A549 (cell line): ENCODE results near the gene POLD2. TPM values are rescaled to one million over a fixed set of nuclear protein-coding genes. Genes with fewer than 3 reads are reported as not detected.

Experiments used
- ATAC-seq, 2 experiments: fragments of 200-7000 bp in 1 of 2; fragments of >200 bp in 1 of 2; cut with Nextera tagmentation in 1 of 2; cut with Tn5 transposase in 1 of 2; 3 replicates each; pipeline versions ENCODE4 v1.8.0 to v1.9.1; 2018 to 2020; ENCODE audit warnings: mild to moderate bottlenecking in 1 of 2, moderate library complexity in 1 of 2
- CTCF ChIA-PET: fragments of 300-600 bp; sonication (Branson Sonifier 250); formaldehyde crosslinking; extraction: SDS; loops from one replicate; lab custom pipeline; 2021; ENCODE audit warnings: antibody characterized with exemption, inconsistent platforms; lab: Yijun Ruan, JAX
- POLR2A ChIA-PET: fragments of 350-600 bp; formaldehyde crosslinking; extraction: SDS; loops from one replicate; lab custom pipeline; 2021; ENCODE audit warnings: antibody characterized with exemption, inconsistent platforms; lab: Yijun Ruan, JAX
- DNase-seq, 2 experiments: peaks; one replicate each; pipeline versions ENCODE4 v3.0.0 to v3.0.0-alpha.2; 2011 to 2016; ENCODE audit warnings: low read depth in 1 of 2, low spot score in 1 of 2
- FAIRE-seq: peaks from 2 replicates; lab custom pipeline; 2011; peaks lifted over from hg19 to GRCh38; lab: Jason Lieb, UNC
- H3K27ac ChIP-seq, 2 experiments: fragments of >200 bp; sonication (Bioruptor Twin); formaldehyde crosslinking; 3 replicates each; pipeline ENCODE4 v1.5.1; 2016 to 2017
- H3K4me1 ChIP-seq: fragments of >200 bp; sonication (Bioruptor Twin); formaldehyde crosslinking; 3 replicates; pipeline ENCODE4 v1.6.1; 2016
- H3K4me2 ChIP-seq: fragments of >200 bp; sonication (Bioruptor Twin); formaldehyde crosslinking; 3 replicates; pipeline ENCODE4 v1.6.1; 2016
- H3K4me3 ChIP-seq: fragments of >200 bp; sonication (Bioruptor Twin); formaldehyde crosslinking; 3 replicates; pipeline ENCODE4 v1.5.1; 2016
- H3K9me3 ChIP-seq: fragments of >200 bp; sonication (Bioruptor Twin); formaldehyde crosslinking; 3 replicates; pipeline ENCODE4 v1.6.1; 2016
- CBX2 ChIP-seq: fragments of 200-600 bp; sonication (generic); IDR thresholded peaks from 2 replicates; pipeline ENCODE4 v1.6.1; 2016; ENCODE audit warnings: low read depth, mild to moderate bottlenecking, borderline replicate concordance
- CHD2 ChIP-seq: fragments of 150-350 bp; IDR thresholded peaks from 2 replicates; pipeline ENCODE4 v1.6.1; 2014; ENCODE audit warnings: low read length; ENCODE audit not compliant: partially characterized antibody
- E2F6 ChIP-seq: IDR thresholded peaks from 2 replicates; pipeline ENCODE4 v1.6.1; 2012; ENCODE audit warnings: low read depth, borderline replicate concordance
- EHF ChIP-seq: fragments of 250-450 bp; sonication (Bioruptor Pico); IDR thresholded peaks from 2 replicates; pipeline ENCODE4 v1.5.0; 2020; ENCODE audit warnings: mild to moderate bottlenecking
- FOSL2 ChIP-seq, 2 experiments: fragments of 450-650 bp in 1 of 2; fragments of >200 bp in 1 of 2; sonication (Bioruptor Twin) in 1 of 2; formaldehyde crosslinking; IDR thresholded peaks; 2 replicates each; pipeline versions ENCODE4 v1.5.0 to v1.6.1; 2016 to 2020; ENCODE audit warnings: mild to moderate bottlenecking in 1 of 2, moderate library complexity in 1 of 2
- FOXS1 ChIP-seq: fragments of 250-450 bp; sonication (Bioruptor Pico); IDR thresholded peaks from 2 replicates; pipeline ENCODE4 v1.5.0; 2020; ENCODE audit warnings: mild to moderate bottlenecking, moderate library complexity
- HMGXB4 ChIP-seq: fragments of 250-450 bp; sonication (Bioruptor Pico); IDR thresholded peaks from 2 replicates; pipeline ENCODE4 v1.5.0; 2021; ENCODE audit warnings: mild to moderate bottlenecking, moderate library complexity, borderline replicate concordance
- HOXA7 ChIP-seq: fragments of 250-450 bp; sonication (Bioruptor Pico); IDR thresholded peaks from 2 replicates; pipeline ENCODE4 v1.5.0; 2020; ENCODE audit warnings: mild to moderate bottlenecking, moderate library complexity
- HOXB5 ChIP-seq: fragments of 250-450 bp; sonication (Bioruptor Pico); IDR thresholded peaks from 2 replicates; pipeline ENCODE4 v1.5.0; 2020; ENCODE audit warnings: mild to moderate bottlenecking, moderate library complexity
- JUN ChIP-seq, 2 experiments: fragments of >200 bp; sonication (Bioruptor Twin); formaldehyde crosslinking; IDR thresholded peaks; 2 replicates in 1 of 2; 3 replicates in 1 of 2; pipeline ENCODE4 v1.6.1; 2016 to 2017
- JUNB ChIP-seq: fragments of >200 bp; sonication (Bioruptor Twin); formaldehyde crosslinking; IDR thresholded peaks from 2 replicates; pipeline ENCODE4 v1.6.1; 2016
- MAX ChIP-seq: IDR thresholded peaks from 2 replicates; pipeline ENCODE4 v1.6.1; 2012
- NFE2L2 ChIP-seq: fragments of 150-350 bp; conservative IDR thresholded peaks from 2 replicates; pipeline ENCODE4 v1.6.1; 2014; ENCODE audit warnings: low read length
- NPAS2 ChIP-seq: fragments of 250-450 bp; sonication (Bioruptor Pico); IDR thresholded peaks from 2 replicates; pipeline ENCODE4 v1.8.0; 2022; ENCODE audit warnings: mild to moderate bottlenecking, moderate library complexity, borderline replicate concordance
- POLR2A ChIP-seq: IDR thresholded peaks from 2 replicates; pipeline ENCODE4 v1.6.1; 2012; ENCODE audit warnings: mild to moderate bottlenecking, low read length
- REST ChIP-seq: fragments of 200-600 bp; sonication (generic); IDR thresholded peaks from 2 replicates; pipeline ENCODE4 v1.6.1; 2016; ENCODE audit warnings: antibody characterized with exemption, mild to moderate bottlenecking, moderate library complexity
- SMC3 ChIP-seq: fragments of >200 bp; sonication (Bioruptor Twin); formaldehyde crosslinking; IDR thresholded peaks from 3 replicates; pipeline ENCODE4 v1.6.1; 2018; ENCODE audit warnings: inconsistent platforms
- TFCP2L1 ChIP-seq: fragments of 250-450 bp; sonication (Bioruptor Pico); IDR thresholded peaks from 2 replicates; pipeline ENCODE4 v1.5.0; 2021; ENCODE audit warnings: mild to moderate bottlenecking
- TP53 ChIP-seq: fragments of 250-450 bp; sonication (Bioruptor Pico); IDR thresholded peaks from 2 replicates; pipeline ENCODE4 v1.5.0; 2021; ENCODE audit warnings: mild to moderate bottlenecking, moderate library complexity
- ZFP36 ChIP-seq: fragments of 450-650 bp; IDR thresholded peaks from 2 replicates; pipeline ENCODE4 v1.6.1; 2014; ENCODE audit warnings: borderline replicate concordance; ENCODE audit not compliant: partially characterized antibody
- WGBS: methylation state at CpG from one replicate; pipeline ENCODE4 v1.1.6; 2017; ENCODE audit errors: missing lambda C conversion rate; 5-methylcytosine and 5-hydroxymethylcytosine counted together
- polyA plus RNA-seq, 4 experiments: library from polyadenylated mRNA; depleted of rRNA in 3 of 4; stranded (reverse); fragments of >200 nt; fragmentation: RNase III in 1 of 4; extraction: RNeasy Plus Mini Kit Qiagen cat#74134 plus additional on column Dnase treatment in 1 of 4; gene quantifications; 2 replicates in 3 of 4; 3 replicates in 1 of 4; pipeline ENCODE4 v1.2.3, GENCODE V29; 2011 to 2017

The POLD2 gene
- polyA plus RNA-seq, 2 of the 4 experiments (the other 2 are of a cell fraction): 126 to 138 TPM

GRCh38 chr7:44103923-44104859, 19.2 kb downstream of the POLD2 start, which contains the start of gene AEBP1:
Gene AEBP1 (plus strand): TSS chr7:44104345. CDS start chr7:44104666, 321 bp downstream.
- FAIRE-seq (no peak), DNase-seq (no peak)
- Histone ChIP-seq H3K4me1 (peaks cover 12% of the 10 kb centered on the region; the same call in 1 of the 3 replicates), H3K9me3 (no peaks in the 10 kb centered on the region), H3K27ac (peak within 1 kb of the TSS in 1 of 2 experiments; percentile 64; a peak in 3 of 6 replicates)
- CTCF ChIA-PET: no interaction called here
- POLR2A ChIA-PET: no interaction called here
- TF ChIP-seq ZFP36 (no peak), SMC3 (no peak), E2F6 (no peak), HMGXB4 (CRISPR knock-in tag) (no peak), FOXS1 (CRISPR knock-in tag) (no peak), NPAS2 (no peak), MAX (no peak), CBX2 (no peak), EHF (CRISPR knock-in tag) (no peak), TP53 (CRISPR knock-in tag) (no peak), TFCP2L1 (no peak), HOXA7 (CRISPR knock-in tag) (no peak), JUNB (no peak), FOSL2 (IDR thresholded peaks at IDR 0.05) (no peak), FOSL2 (CRISPR knock-in tag; IDR thresholded peaks at IDR 0.05) (no peak)
- TF ChIP-seq, all 56 proteins: peak for 0
- Histone ChIP-seq H3K4me2 (peak within 1 kb of the TSS; percentile 46), H3K4me3 (no peak within 1 kb of the TSS)
- no peak; a peak in 1 of 6 replicates for ATAC-seq
- WGBS: 78% methylated on average over 33 of the region's 87 CpGs

- ChIA-PET POLR2A (no interaction called here), CTCF (interaction anchor here (0.6 to 1.1 kb wide), 2 partner anchors 20 to 38 kb away, joined by 3 read pairs; partner anchors contain the start of gene POLD2)
- Histone ChIP-seq H3K4me2 (no peak overlapping the region), H3K4me3 (no peak overlapping the region), H3K9me3 (no peaks in the 10 kb centered on the region), H3K27ac (no peak overlapping the region), H3K4me1 (peaks cover 12% of the 10 kb centered on the region; the same call in 1 of the 3 replicates)
- FAIRE-seq (no peak), DNase-seq (no peak), ATAC-seq (no peak)
- 90% methylated on average over 5 of the region's 8 CpGs for WGBS
- TF ChIP-seq POLR2A (no peak), NFE2L2 (no peak), E2F6 (no peak), CBX2 (no peak), HOXB5 (CRISPR knock-in tag) (no peak), ZFP36 (no peak), JUN (IDR thresholded peaks at IDR 0.05) (no peak), CHD2 (no peak), FOSL2 (IDR thresholded peaks at IDR 0.05) (no peak), FOSL2 (CRISPR knock-in tag; IDR thresholded peaks at IDR 0.05) (no peak), REST (no peak)
Observed at GRCh38 chr7:44103566-44103922, 19.8 kb downstream of the POLD2 start.
